Ramos (cell line): ENCODE results near the gene ZNF70.

Source experiments
- in situ Hi-C: fragments of 300-500 bp; cut with MboI; formaldehyde crosslinking; loops from one replicate; pipeline ENCODE4 v1.14.3; 2022; ENCODE audit warnings: low sequenced_read_pairs; ENCODE audit not compliant: unreplicated experiment

The ZNF70 gene

GRCh38 chr22:23750714-23751440, at the start of gene ZNF70:
Gene ZNF70, minus strand, starts transcription at chr22:23751112. Its CDS starts 5,972 bp downstream, at chr22:23745140.
- in situ Hi-C loops = no loop called here

GRCh38 chr22:23796461-23796860, 45.5 kb upstream of the ZNF70 start:
- in situ Hi-C loops = no loop called here

- in situ Hi-C loops = no loop called here
Measured at GRCh38 chr22:23793326-23793725, 42.4 kb upstream of the ZNF70 start.

- in situ Hi-C loops = no loop called here
Measured at GRCh38 chr22:23791738-23792645, 41.1 kb upstream of the ZNF70 start.

GRCh38 chr22:23790819-23791737, 40.2 kb upstream of the ZNF70 start:
- in situ Hi-C loops = no loop called here

- in situ Hi-C loops = no loop called here
Measured at GRCh38 chr22:23789638-23790037, 38.7 kb upstream of the ZNF70 start.

GRCh38 chr22:23789121-23789520, 38.2 kb upstream of the ZNF70 start:
- in situ Hi-C loops = no loop called here

GRCh38 chr22:23787910-23788309, 37.0 kb upstream of the ZNF70 start:
- in situ Hi-C loops = no loop called here

GRCh38 chr22:23787600-23787896, 36.6 kb upstream of the ZNF70 start:
- in situ Hi-C loops = no loop called here

GRCh38 chr22:23786752-23787599, 36.1 kb upstream of the ZNF70 start, which contains the start of gene SMARCB1:
Gene SMARCB1, plus strand, starts transcription at chr22:23786966. Its CDS starts 204 bp downstream, at chr22:23787170.
- in situ Hi-C loops = no loop called here

GRCh38 chr22:23786261-23786710, 35.4 kb upstream of the ZNF70 start:
- in situ Hi-C loops = no loop called here

GRCh38 chr22:23784215-23784732, 33.4 kb upstream of the ZNF70 start:
- in situ Hi-C loops = no loop called here

- in situ Hi-C loops = no loop called here
Measured at GRCh38 chr22:23783265-23784150, 32.6 kb upstream of the ZNF70 start.

- in situ Hi-C loops = no loop called here
Measured at GRCh38 chr22:23782703-23783102, 31.8 kb upstream of the ZNF70 start.

- in situ Hi-C loops = no loop called here
Measured at GRCh38 chr22:23782252-23782651, 31.3 kb upstream of the ZNF70 start.

GRCh38 chr22:23781511-23782183, 30.7 kb upstream of the ZNF70 start:
- in situ Hi-C loops = no loop called here

- in situ Hi-C loops = no loop called here
Measured at GRCh38 chr22:23781065-23781464, 30.2 kb upstream of the ZNF70 start.
